Kidney glomerular epithelial cell (primary cell): ENCODE data around the gene PROZ.
"Not testable (repeated sequence)": the region's sequence is repeated elsewhere in the genome, so short reads cannot be mapped to it uniquely, and the experiment has no call there.

Experiments
- DNase-seq: peaks from one replicate; lab custom pipeline; 2025; lab: John Stamatoyannopoulos, UW

The PROZ gene, protein sequence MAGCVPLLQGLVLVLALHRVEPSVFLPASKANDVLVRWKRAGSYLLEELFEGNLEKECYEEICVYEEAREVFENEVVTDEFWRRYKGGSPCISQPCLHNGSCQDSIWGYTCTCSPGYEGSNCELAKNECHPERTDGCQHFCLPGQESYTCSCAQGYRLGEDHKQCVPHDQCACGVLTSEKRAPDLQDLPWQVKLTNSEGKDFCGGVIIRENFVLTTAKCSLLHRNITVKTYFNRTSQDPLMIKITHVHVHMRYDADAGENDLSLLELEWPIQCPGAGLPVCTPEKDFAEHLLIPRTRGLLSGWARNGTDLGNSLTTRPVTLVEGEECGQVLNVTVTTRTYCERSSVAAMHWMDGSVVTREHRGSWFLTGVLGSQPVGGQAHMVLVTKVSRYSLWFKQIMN

DNA sequence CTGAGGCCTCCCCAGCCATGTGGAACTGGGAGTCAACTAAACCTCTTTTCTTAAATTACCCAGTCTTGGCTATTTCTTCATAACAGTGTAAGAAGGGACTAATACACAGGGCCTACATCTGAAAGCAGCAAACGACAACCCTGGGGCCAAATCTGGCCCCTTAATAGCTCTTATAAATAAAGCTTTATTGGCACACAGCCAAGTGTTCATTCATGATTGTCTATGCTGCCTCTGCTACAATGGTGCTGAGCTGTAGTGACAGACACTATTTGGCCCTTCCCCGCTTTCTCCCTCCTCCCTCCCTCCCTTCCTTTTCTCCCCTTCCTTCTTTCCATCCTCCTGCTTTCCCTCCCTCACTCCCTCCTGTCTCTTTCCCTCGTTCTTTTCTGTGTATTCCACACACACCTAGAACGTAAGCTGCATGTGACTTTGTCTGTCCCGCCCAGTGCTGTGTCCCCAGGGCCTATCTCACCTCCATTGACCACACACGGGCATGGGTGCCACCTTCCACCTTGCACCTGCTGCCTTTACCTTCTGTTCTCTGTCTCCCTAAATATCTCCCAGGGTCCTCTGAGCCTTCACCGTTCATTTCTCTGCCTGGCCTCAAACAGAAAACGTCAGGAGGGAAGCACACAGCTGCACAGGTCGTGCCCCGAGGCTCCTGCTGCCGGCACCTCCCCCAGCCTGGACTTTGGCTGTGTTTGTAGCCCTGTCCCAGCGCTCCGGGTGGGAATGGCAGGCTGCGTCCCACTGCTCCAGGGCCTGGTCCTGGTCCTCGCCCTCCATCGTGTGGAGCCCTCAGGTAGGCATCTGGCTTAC lies at the start of gene PROZ:
Gene PROZ, plus strand, starts transcription at position 720 of the 819 bp plus-strand sequence. Its CDS starts 13 bp downstream, at position 733.
- no peak for DNase-seq

DNA sequence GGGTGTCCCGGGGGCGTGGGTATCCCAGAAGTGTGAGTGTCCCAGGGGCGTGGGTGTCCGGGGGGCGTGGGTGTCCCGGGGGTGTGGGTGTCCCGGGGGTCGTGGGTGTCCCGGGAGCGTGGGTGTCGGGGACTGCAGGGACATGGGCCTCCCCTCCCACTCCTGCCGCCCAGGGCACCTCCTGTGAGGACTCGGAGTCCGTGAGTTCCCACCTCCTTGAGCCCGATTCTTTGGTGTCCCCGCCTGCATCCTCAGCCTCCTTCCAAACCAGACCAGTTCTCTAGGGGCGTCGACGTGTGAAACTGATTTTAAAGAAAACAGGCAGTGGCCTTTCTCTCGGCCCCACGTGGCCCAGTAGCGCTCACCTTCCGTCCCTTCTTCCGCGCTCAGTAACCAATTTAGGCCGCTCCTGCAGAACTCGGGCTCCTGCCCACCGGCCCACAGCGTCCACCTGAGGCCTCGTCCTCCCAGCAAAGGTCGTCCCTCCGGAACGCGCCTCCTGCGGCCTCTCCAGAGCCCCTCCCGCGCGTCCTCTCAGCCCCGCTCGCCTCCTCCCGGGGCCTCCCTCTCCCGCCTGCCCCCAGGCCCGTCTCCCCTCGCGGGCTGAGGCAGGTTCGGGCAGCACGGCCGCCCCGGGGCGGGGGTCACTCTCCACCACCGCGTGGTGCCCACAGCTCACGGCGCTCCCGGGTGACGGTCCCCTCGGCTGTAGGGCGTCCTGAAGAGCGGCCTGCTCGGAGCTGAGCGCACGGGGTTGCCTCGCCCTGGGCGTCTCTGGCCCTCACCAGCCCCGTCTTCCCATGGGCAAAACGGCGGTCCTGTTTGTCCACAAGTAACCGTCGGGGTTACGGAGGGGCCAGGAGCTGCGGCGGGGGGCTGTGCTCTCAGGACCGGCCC lies 49.0 kb upstream of the PROZ start:
- no peak for DNase-seq

DNA sequence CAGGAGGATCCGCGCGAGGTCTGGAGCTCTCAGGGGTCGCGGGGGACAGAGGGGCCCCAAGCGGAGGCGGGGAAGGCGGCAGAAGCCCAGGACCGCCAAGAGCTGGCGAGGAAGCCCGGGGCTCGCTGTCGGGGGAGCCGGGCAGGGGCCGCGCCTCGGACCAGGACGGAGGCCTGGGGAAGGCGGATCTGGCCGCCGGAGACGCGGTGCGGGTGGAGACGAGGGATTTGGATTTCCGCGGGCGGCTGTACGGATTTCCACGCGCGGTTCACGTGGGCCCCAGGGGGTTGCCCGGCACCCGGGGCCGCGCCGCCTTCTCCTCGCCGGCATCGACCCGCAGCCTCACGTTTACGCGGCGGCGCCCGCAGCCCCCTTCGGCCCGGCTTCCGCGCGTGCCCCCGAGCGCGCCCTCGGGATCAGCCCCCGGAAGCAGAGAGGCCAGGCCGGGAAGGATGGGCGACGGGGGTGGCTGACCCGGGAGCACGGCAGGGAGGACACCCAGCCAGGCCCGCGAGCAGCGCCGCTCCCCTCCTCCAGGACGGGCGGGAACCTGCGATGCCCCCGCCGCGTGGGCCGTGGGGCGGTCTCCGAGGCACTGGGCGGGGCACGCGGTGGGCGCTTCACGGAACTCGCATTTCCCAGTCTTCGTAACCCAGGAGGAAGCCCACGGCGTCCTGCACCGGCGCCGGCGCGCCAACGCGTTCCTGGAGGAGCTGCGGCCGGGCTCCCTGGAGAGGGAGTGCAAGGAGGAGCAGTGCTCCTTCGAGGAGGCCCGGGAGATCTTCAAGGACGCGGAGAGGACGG lies 48.2 kb upstream of the PROZ start:
- no peak for DNase-seq

DNA sequence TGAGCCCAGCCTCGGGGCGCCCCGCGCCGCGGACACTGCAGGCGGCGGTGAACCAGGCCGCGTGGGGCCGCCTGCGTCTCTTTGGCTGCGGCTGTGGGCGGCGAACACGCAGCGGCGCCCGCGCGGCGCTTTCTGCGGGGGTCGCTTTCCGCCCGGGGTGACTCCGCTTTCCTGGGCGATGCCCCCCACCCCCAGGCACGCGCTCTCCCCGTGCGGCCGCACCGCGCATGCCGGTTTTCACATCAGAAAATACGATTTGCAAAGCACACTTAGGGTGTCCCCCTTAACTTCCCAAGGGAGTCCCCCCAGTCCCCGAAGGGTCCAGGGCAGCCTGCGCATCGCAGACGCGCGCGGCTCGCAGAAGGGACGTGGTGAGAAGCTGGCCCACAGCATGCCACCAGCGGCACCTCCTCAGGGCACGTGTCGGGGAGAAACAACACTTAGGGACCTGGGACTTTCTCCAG lies 47.6 kb upstream of the PROZ start:
- DNase-seq, result no peak

DNA sequence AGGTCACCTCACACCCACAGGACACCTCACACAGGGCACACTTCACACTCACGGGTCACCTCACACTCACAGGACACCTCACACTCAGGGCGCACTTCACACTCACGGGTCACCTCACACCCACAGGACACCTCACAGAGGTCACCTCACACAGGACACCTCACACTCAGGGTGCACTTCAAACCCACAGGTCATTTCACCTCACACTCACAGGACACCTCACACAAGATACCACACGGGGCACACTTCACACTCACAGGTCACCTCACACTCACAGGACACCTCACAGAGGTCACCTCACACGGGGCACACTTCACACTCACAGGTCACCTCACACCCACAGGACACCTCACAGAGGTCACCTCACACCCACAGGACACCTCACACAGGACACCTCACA lies 46.6 kb upstream of the PROZ start:
- not testable (repeated sequence) for DNase-seq

DNA sequence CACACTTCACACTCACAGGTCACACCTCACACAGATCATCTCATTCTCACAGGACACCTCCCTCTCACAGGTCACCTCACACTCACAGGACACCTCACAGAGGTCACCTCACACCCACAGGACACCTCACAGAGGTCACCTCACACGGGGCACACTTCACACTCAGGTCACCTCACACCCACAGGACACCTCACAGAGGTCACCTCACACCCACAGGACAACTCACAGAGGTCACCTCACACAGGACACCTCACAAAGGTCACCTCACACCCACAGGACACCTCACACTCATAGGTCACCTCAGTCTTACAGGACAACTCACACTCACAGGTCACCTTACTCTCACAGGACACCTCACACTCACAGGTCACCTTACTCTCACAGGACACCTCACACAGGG lies 46.0 kb upstream of the PROZ start:
- DNase-seq, result not testable (repeated sequence)

DNA sequence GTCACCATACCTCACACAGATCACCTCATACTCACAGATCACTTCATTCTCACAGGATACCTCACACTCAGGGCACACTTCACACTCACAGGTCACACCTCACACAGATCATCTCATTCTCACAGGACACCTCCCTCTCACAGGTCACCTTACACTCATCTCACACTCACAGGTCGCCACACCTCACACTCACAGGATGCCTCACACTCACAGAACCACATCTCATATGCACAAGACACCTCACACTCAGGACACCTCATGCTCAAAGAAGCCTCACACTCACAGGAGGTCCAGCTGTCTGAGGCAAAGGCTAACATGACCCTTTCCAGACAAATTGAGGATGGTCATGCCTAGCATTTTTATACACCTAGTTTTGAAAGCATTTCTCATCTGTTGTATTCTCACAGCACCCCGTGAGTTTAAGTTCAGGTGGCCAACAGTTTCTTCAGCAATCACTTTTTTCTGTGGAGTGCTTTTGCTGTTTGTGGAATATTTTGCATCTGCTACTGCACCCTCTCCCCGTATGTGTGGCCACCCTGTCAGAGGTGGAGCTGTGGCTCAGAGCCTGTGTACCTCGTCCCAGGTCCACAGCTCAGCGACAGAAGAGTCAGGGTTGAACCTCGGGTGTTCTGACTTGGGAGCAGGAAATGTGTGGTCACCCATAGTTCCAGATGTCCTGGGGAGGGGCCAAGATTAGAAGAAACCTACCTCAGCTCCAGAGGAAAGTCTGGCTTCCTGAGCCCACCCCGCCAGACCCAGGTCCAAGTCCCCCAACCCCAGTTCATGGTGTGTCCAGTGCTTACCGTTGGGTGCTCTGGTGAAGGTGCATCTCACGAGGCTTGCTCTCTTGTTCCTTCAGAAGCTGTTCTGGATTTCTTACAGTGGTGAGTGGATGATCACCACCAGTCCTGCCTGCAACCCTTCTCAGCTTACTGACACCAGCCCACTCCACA lies 45.3 kb upstream of the PROZ start:
- DNase-seq, result no peak

DNA sequence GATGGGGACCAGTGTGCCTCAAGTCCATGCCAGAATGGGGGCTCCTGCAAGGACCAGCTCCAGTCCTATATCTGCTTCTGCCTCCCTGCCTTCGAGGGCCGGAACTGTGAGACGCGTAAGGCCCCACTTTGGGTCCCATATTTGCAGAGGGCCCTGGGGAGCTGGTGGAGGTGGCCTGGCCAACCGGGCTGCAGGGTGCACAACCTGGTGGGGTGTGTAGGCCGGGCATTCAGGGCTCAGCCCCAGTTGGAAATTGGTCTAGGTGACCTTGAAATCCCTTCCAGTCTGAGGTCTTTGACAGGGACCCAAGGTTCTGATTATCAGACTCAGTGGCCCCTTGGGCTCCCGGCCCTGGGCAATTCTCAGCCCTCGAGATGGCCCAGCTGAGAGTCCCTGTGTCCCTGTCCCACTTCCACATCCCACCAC lies 44.6 kb upstream of the PROZ start:
- no peak for DNase-seq

DNA sequence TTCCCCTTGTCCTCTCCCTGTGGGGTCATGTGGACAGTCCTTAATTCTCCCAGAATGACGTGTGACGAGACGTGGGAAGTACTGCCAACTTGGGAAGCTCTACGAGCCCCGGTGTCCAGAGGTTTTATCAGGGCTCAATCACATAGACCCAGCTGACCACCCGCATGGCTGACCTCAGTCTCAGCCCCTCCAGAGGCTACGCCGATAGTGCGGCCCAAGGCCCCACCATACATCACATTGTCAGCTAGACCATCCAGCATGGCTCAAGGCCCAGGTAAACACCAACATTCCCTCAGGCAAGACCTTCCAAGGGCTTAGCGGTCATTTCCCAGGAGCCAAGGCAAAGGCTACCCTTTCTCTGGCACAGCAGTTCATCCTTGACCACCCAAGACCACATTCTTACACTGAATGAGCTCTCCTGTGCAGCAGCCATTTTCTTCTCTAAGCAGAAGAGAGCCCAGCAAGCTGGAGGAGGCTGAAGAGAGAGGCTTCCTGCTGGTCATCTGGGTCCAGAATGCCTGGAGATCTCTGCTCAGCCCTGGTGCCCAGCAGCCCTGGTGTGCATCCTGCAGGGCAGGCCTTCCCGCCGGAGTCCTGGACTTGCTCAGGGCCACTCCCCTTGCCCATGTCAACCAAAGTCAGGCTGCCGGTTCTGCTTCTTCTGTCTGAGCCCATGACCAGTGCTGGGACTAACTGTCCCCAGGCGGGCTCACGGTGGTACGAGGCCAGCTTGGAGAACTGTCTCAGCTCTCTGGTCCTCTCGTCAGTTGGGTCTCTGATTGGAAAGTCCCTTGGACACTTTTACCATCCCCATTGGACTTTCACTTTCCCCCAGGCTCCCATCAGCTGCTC lies 43.7 kb upstream of the PROZ start:
- no peak for DNase-seq

DNA sequence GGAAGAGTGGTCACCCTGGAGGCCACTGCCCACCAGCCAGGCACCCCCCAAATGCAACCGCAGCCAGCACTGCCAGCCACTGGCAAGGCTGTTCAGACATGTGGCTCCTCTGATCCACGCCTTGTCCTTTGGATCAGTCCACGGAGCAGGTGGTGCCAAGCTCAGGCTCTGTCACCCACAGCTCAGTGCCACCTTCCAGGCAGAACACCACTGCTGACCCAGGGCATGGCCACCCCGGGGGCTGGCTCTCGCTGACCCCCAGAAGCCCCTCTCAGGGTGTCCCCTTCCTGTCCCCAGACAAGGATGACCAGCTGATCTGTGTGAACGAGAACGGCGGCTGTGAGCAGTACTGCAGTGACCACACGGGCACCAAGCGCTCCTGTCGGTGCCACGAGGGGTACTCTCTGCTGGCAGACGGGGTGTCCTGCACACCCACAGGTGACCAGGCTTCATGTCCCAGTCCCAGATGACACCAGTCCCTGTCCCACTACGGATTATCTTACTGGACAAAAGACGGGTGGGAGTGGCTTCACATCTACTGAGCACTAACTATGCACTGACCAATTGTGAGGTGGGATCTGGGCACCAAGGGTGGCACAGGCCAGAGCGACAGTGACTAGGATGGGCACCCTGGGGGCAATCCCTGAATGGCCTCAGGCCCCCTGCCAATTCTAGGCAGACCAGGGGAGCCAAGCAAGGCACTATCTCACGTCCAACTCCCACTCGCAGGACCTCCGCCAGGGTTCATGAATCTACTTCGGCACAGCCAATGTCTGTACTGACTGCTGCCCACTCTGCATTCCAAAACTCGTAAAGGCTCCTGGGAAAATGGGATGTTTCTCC lies 42.9 kb upstream of the PROZ start:
- no peak for DNase-seq

DNA sequence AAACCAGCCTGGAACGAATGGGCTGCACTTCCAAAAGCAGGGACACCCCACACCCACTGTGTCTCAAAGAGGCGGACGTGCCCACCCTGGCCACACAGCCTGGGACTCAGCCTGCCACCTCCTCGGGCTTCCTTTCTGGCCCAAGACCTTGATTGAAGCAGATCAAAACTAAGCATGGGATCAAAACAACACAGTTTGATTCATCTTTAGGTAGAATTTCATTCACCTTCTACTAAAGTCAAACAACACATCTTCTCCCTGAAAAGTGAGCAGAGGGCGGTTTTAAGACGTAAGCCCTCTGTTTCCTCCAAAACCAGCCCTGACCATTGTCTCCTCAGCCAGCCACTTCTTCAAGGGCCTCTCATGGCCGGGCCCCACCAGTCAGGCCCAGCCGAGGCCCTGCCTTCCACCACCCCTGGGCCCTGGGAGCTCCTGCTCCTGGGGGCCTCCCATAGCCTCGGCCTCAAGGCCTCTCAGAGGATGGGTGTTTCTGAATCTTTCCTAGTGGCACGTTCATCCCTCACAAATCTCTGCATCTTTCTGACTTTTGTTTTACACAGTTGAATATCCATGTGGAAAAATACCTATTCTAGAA lies 42.1 kb upstream of the PROZ start:
- DNase-seq, result no peak

DNA sequence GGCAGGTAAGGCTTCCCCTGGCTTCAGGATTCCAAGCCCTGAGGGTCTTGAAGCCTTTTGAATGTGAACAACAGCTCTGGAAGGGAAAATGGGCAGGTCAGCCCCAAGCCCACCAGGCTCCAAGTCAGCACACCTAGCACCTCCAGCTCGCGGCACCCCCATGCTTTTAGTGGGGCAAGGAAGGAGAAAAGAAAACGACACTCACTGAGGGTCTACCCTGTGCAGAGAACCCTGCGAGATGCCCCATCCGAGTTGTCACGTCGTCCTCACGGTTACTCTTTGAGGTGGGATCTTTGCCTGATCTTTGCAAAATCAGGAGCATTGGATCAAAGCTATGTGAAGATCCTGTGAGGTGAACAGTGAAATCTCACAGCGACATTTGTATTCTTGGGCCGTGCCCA lies 41.6 kb upstream of the PROZ start:
- DNase-seq, result no peak

DNA sequence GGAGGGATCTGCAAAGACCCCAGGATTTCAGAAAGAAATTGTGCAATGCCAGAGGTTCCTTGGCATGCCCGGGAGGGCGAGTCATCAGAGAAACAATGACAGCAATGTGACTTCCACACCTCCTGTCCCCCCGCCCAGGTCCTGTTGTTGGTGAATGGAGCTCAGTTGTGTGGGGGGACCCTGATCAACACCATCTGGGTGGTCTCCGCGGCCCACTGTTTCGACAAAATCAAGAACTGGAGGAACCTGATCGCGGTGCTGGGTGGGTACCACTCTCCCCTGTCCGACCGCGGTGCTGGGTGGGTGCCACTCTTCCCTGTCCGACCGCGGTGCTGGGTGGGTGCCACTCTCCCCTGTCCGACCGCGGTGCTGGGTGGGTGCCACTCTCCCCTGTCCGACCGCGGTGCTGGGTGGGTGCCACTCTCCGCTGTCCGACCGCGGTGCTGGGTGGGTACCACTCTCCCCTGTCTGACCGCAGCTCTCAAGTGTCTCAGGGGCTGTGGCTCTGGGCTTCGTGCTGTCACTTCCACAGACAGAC lies 41.0 kb upstream of the PROZ start:
- no peak for DNase-seq

DNA sequence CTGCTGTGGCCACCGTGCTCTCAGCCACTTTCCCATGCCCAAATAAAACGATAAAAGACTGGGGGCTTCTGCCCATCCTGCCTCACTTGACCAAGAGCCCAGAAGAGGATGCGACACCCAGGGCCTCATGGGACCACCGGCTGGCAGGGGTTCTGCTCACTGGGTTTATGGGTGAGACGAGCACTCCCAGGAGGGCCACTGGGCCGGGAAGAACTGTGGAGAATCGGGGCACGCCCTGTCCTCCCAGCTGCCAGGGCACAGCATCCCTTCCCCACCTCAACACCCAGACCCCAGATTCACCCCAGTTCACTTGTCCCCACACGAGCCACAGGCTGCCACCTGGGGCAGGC lies 40.6 kb upstream of the PROZ start:
- no peak for DNase-seq

DNA sequence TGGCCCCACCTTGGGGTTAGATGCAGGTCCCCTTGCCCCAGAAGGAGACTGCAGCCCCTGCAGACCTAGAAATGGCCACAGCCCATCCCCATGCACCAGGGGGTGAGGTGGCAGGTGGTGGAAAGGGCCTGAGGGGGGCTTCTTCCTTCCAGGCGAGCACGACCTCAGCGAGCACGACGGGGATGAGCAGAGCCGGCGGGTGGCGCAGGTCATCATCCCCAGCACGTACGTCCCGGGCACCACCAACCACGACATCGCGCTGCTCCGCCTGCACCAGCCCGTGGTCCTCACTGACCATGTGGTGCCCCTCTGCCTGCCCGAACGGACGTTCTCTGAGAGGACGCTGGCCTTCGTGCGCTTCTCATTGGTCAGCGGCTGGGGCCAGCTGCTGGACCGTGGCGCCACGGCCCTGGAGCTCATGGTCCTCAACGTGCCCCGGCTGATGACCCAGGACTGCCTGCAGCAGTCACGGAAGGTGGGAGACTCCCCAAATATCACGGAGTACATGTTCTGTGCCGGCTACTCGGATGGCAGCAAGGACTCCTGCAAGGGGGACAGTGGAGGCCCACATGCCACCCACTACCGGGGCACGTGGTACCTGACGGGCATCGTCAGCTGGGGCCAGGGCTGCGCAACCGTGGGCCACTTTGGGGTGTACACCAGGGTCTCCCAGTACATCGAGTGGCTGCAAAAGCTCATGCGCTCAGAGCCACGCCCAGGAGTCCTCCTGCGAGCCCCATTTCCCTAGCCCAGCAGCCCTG lies 40.0 kb upstream of the PROZ start:
- no peak for DNase-seq

DNA sequence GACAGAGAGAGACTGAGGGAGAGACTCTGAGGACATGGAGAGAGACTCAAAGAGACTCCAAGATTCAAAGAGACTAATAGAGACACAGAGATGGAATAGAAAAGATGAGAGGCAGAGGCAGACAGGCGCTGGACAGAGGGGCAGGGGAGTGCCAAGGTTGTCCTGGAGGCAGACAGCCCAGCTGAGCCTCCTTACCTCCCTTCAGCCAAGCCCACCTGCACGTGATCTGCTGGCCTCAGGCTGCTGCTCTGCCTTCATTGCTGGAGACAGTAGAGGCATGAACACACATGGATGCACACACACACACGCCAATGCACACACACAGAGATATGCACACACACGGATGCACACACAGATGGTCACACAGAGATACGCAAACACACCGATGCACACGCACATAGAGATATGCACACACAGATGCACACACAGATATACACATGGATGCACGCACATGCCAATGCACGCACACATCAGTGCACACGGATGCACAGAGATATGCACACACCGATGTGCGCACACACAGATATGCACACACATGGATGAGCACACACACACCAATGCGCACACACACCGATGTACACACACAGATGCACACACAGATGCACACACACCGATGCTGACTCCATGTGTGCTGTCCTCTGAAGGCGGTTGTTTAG lies 39.2 kb upstream of the PROZ start:
- DNase-seq, result no peak
